Liver (tissue), 5 donors: ENCODE results near the gene SLC35A3. TPM values are rescaled to one million over a fixed set of nuclear protein-coding genes. Genes with fewer than 3 reads are reported as not detected.

ENCODE experiments used
- polyA plus RNA-seq, 2 donors: library from polyadenylated mRNA; stranded (reverse) in 1 of 2; unstranded in 1 of 2; fragments of 200-250 nt in 1 of 2; fragments of >200 nt in 1 of 2; fragmentation: Nextera tagmentation in 1 of 2; extraction: Ambion mirVana in 1 of 2; gene quantifications; one replicate each; pipeline versions ENCODE4 v1.2.1 to v1.2.3, GENCODE V29; 2013 to 2015
- small RNA-seq: library from RNA; depleted of rRNA; stranded (forward); fragments of <200 nt; gene quantifications from one replicate; pipeline ENCODE3, GENCODE V24; 2014
- total RNA-seq, 2 donors: library from RNA; depleted of rRNA; stranded (reverse); fragments of >200 nt; gene quantifications; one replicate each; pipeline ENCODE4 v1.2.3, GENCODE V29; 2014
- donor health status: healthy.
- donor health status: healthy.
- donor health status: healthy.

The SLC35A3 gene
- total and polyA plus RNA-seq, 4 donors = 12.1 to 35.1 (median 14.4) TPM

Small RNAs within 50 kb of the gene (small RNA-seq; reads per million reads assigned to genes)
- gene RNU6-1318P = not detected
- gene RNU6-750P = not detected

Other genes starting within 250 kb of the SLC35A3 start
- 10 to 100 TPM; 49.2 to 87.4 TPM for gene FRRS1, start 203.4 kb upstream of the SLC35A3 start, total RNA-seq
- gene FRRS1, start 203.4 kb upstream of the SLC35A3 start, polyA plus RNA-seq = 10 to 100 TPM in 1 of 2 donors, 1 to 10 TPM in 1; 2.7 to 11.5 TPM
- gene AGL, start 119.6 kb upstream of the SLC35A3 start, total RNA-seq = 10 to 100 TPM; 16.9 to 78.5 TPM
- 10 to 100 TPM; 10.1 to 23.0 TPM for gene AGL, start 119.6 kb upstream of the SLC35A3 start, polyA plus RNA-seq
- gene SASS6, start 162.9 kb downstream of the SLC35A3 start, total RNA-seq = 1 to 10 TPM; 1.3 to 5.9 TPM
- 1 to 10 TPM in 1 of 2 donors, under 1 TPM in 1; 0.55 to 1.3 TPM for gene SASS6, start 162.9 kb downstream of the SLC35A3 start, polyA plus RNA-seq
- gene TRMT13, start 163.2 kb downstream of the SLC35A3 start, total RNA-seq = 10 to 100 TPM in 1 of 2 donors, 1 to 10 TPM in 1; 8.1 to 11.2 TPM
- 10 to 100 TPM in 1 of 2 donors, 1 to 10 TPM in 1; 3.5 to 10.6 TPM for gene TRMT13, start 163.2 kb downstream of the SLC35A3 start, polyA plus RNA-seq
- 1 to 10 TPM in 1 of 2 donors, under 1 TPM in 1; 0.14 to 1.4 TPM for gene LRRC39, start 208.3 kb downstream of the SLC35A3 start, total RNA-seq
- under 1 TPM; 0.12 to 0.64 TPM for gene LRRC39, start 208.3 kb downstream of the SLC35A3 start, polyA plus RNA-seq